HepG2 (cell line): Measurements from ENCODE around the gene RAD51C. TPM values are rescaled to one million over a fixed set of nuclear protein-coding genes. Genes with fewer than 3 reads are reported as not detected.

ENCODE experiments used
- ATAC-seq: fragments of 200-7000 bp; cut with Tn5 transposase; 3 replicates; pipeline ENCODE4 v1.9.1; 2020; ENCODE audit warnings: mild to moderate bottlenecking, moderate library complexity
- BruUV-seq: library from RNA; stranded (reverse); fragments of 400-500 nt; replicated peaks from 2 replicates; lab custom pipeline; 2021; lab: Mats Ljungman, UMichigan
- CTCF ChIA-PET: fragments of 300-600 bp; formaldehyde crosslinking; extraction: SDS; loops from one replicate; lab custom pipeline; 2021; ENCODE audit warnings: low total read pairs, inconsistent platforms, low intra/inter-chr PET ratio; lab: Yijun Ruan, JAX
- POLR2A ChIA-PET: fragments of 350-600 bp; sonication (Branson Sonifier 250); formaldehyde crosslinking; loops from one replicate; lab custom pipeline; 2020; ENCODE audit warnings: antibody characterized with exemption, inconsistent platforms; lab: Yijun Ruan, JAX
- DNase-seq: peaks from one replicate; pipeline ENCODE4 v3.0.0-alpha.2; 2015; ENCODE audit warnings: low spot score
- FAIRE-seq: peaks from 3 replicates; lab custom pipeline; 2011; peaks lifted over from hg19 to GRCh38; lab: Jason Lieb, UNC
- H2AFZ ChIP-seq: one replicate; pipeline ENCODE4 v1.6.1; 2011; ENCODE audit warnings: low read length, inconsistent platforms
- H3K27ac ChIP-seq: fragments of 300-600 bp; 3 replicates; pipeline ENCODE4 v1.8.0; 2011; ENCODE audit warnings: mixed run types, mild to moderate bottlenecking, mixed read lengths, low read length, inconsistent platforms; ENCODE audit not compliant: insufficient read depth; ENCODE audit errors: extremely low read length
- H3K27me3 ChIP-seq, 2 experiments: fragments of 200-600 bp in 1 of 2; 2 replicates in 1 of 2; 3 replicates in 1 of 2; pipeline versions ENCODE4 v1.6.0 to v1.8.0; 2011; ENCODE audit warnings: low read length in 2 of 2, mild to moderate bottlenecking in 2 of 2, moderate library complexity in 2 of 2, inconsistent platforms in 1 of 2; ENCODE audit not compliant: insufficient read depth in 2 of 2, control insufficient read depth in 1 of 2
- H3K36me3 ChIP-seq, 2 experiments: fragments of 200-600 bp in 1 of 2; replicated peaks in 1 of 2; 2 replicates in 1 of 2; 3 replicates in 1 of 2; pipeline versions ENCODE4 v1.5.1 to v1.8.0; 2011; ENCODE audit warnings: low read length in 2 of 2, inconsistent platforms in 1 of 2; ENCODE audit not compliant: insufficient read depth in 2 of 2, control insufficient read depth in 1 of 2
- H3K4me1 ChIP-seq: 2 replicates; pipeline ENCODE4 v1.5.1; 2012; ENCODE audit warnings: low read length, inconsistent platforms; ENCODE audit not compliant: insufficient read depth
- H3K4me2 ChIP-seq: 2 replicates; pipeline ENCODE4 v1.6.0; 2011; ENCODE audit warnings: low read depth, low read length, inconsistent platforms
- H3K4me3 ChIP-seq, 3 experiments: fragments of 200-600 bp in 1 of 3; sonication (generic), shearing (Covaris generic) in 1 of 3; replicated peaks in 1 of 3; 2 replicates each; pipeline ENCODE4 v1.5.1; 2011 to 2016; ENCODE audit warnings: low read length in 3 of 3, inconsistent platforms in 2 of 3, low read depth in 2 of 3, mild to moderate bottlenecking in 2 of 3, control low read depth in 1 of 3, mixed read lengths in 1 of 3; ENCODE audit not compliant: insufficient read depth in 1 of 3
- H3K79me2 ChIP-seq: one replicate; pipeline ENCODE4 v1.6.1; 2011; ENCODE audit warnings: low read length, inconsistent platforms; ENCODE audit not compliant: insufficient read depth
- H3K9ac ChIP-seq: 2 replicates; pipeline ENCODE4 v1.6.0; 2011; ENCODE audit warnings: mild to moderate bottlenecking, low read depth, low read length, inconsistent platforms; ENCODE audit not compliant: insufficient read depth
- H3K9me3 ChIP-seq: 2 replicates; pipeline ENCODE4 v1.5.1; 2012; ENCODE audit warnings: mild to moderate bottlenecking, low read length
- H4K20me1 ChIP-seq: 2 replicates; pipeline ENCODE4 v1.6.0; 2011; ENCODE audit warnings: inconsistent platforms, mild to moderate bottlenecking, low read length, moderate library complexity; ENCODE audit not compliant: insufficient read depth
- ARNTL ChIP-seq: sonication (generic); formaldehyde crosslinking; IDR thresholded peaks from 2 replicates; pipeline ENCODE4 v1.4.0; 2020; ENCODE audit warnings: mild to moderate bottlenecking, missing genetic modification reagents
- PRDM10 ChIP-seq: sonication (generic); formaldehyde crosslinking; IDR thresholded peaks from 2 replicates; pipeline ENCODE4 v1.4.0; 2020; ENCODE audit warnings: low read depth, missing genetic modification reagents
- RNF2 ChIP-seq: fragments of 450-650 bp; conservative IDR thresholded peaks from 2 replicates; pipeline ENCODE4 v1.6.1; 2016; ENCODE audit warnings: low read depth
- ZC3H13 ChIP-seq: sonication (generic); formaldehyde crosslinking; IDR thresholded peaks from 2 replicates; pipeline ENCODE4 v1.8.1; 2023; ENCODE audit warnings: mild to moderate bottlenecking, missing genetic modification reagents, moderate library complexity
- ZFP1 ChIP-seq: IDR thresholded peaks from 2 replicates; pipeline ENCODE4 v1.6.1; 2016
- in situ Hi-C: cut with HindIII; loops from 2 replicates; pipeline ENCODE4 v1.10.0; 2017; ENCODE audit warnings: low pct_unique_long_range_greater_than_20kb; ENCODE audit not compliant: extremely low pct_ligation_motif_present
- intact Hi-C: fragments of 100-400 bp; cut with micrococcal nuclease; formaldehyde crosslinking; loops from one replicate; pipeline ENCODE4 v1.10.0; 2022; ENCODE audit not compliant: unreplicated experiment
- polyA plus RNA-seq, 8 experiments: library from polyadenylated mRNA; depleted of rRNA in 3 of 8; stranded (reverse) in 7 of 8; unstranded in 1 of 8; fragments of >200 nt; fragmentation: Illumina TruSeq in 4 of 8; extraction: Trizol in 4 of 8; gene quantifications; 2 replicates each; pipeline versions ENCODE4 v1.2.1 to v1.2.3, GENCODE V29; 2011 to 2016; ENCODE audit warnings: low read depth in 4 of 8, missing spikeins in 1 of 8, mixed read lengths in 1 of 8; ENCODE audit not compliant: insufficient read depth in 1 of 8
- total RNA-seq, 5 experiments: library from RNA; depleted of rRNA; stranded (reverse); fragments of >200 nt; fragmentation: Illumina TruSeq; extraction: Trizol; gene quantifications; 2 replicates each; pipeline ENCODE4 v1.2.3, GENCODE V29; 2016; ENCODE audit warnings: low read depth in 1 of 5

RAD51C gene
- total and polyA plus RNA-seq, 2 of the 13 experiments (the other 11 are each of a cell fraction or from before 2014, with no cell fraction given), result 38.5 to 106 TPM

DNA sequence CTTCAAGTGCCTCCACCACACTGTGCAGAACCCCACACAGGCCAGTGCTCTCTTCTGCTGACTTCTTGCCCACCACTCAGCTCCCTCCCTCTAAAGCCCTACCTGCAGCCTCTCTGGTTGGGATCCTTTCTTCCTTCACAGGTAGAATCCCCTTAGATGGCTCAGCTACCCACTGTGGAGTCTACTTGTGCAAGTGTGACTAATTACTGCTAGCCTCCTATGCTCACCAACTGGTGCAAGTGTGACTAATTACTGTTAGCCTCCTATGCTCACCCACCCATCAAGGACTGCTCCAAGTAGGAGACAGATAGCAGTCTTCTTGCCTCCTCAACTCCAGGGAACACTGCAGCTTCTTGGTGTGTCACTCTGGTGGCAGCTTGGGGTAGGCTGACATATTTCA, 44.2 kb upstream of the RAD51C start:
- H3K4me3 ChIP-seq, result no peak overlapping the region
- DNase-seq (no peak), ATAC-seq (peak; percentile 31; the same call in 1 of the 3 replicates), FAIRE-seq (no peak)
- H3K27ac ChIP-seq, result no peak overlapping the region
- no peaks in the 10 kb centered on the region for H3K4me1 ChIP-seq
- BruUV-seq, result no TSS peak
- H3K4me2 ChIP-seq, result no peak overlapping the region
- TF ChIP-seq ZC3H13 (CRISPR knock-in tag) (no peak), ZFP1 (CRISPR knock-in tag) (no peak), ARNTL (CRISPR knock-in tag) (no peak), RNF2 (no peak), PRDM10 (CRISPR knock-in tag) (no peak)
- no peak overlapping the region for H2AFZ ChIP-seq
- no peaks in the 10 kb centered on the region for H3K36me3 ChIP-seq
- H3K27me3 ChIP-seq, result peaks cover 0 to 3% of the 10 kb centered on the region in 2 experiments; a peak in 2 of 5 replicates
- in situ Hi-C loops, result no loop called here
- POLR2A ChIA-PET, result interaction anchor here (1.1 to 3.0 kb wide), 2 partner anchors 11 to 17 kb away, joined by 4 to 16 read pairs; no protein-coding TSS in a partner anchor
- H3K9me3 ChIP-seq, result no peaks in the 10 kb centered on the region
- CTCF ChIA-PET, result no interaction called here
- H3K9ac ChIP-seq, result no peak overlapping the region
- intact Hi-C loops, result no loop called here
- H3K79me2 ChIP-seq, result no peaks in the 10 kb centered on the region
- no peaks in the 10 kb centered on the region for H4K20me1 ChIP-seq
